GM12873 (cell line): Measurements from ENCODE around the gene LOXL4.

Source experiments
- TF ChIP-seq, protein P1 (sequence below): IDR thresholded peaks from 2 replicates; pipeline ENCODE4 v1.5.1; 2012; ENCODE audit warnings: low read depth, mild to moderate bottlenecking, moderate library complexity, low read length, control low read depth; ENCODE audit not compliant: insufficient read depth; ENCODE audit errors: missing control alignments

Gene LOXL4

DNA sequence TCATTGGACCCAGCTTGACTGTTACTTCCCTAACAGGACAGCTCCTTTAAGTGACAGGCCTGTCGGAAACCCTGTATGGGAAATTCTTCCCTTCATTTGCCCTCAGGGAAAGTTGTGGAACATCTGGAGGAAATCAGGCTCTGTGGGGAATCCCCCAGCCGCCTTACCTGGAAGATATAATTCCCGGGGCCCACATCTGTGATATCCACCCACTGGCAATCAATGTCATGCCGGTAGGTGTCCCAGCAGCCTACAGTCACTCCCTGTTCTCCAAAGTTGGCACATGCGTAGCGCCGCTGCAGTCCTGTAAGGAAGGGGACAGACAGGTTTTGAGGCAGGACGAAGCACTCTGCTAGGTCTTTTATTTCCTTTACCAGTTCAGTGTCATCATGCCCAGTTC is 16.6 kb downstream of the LOXL4 start:
- TF ChIP-seq, protein P1, sequence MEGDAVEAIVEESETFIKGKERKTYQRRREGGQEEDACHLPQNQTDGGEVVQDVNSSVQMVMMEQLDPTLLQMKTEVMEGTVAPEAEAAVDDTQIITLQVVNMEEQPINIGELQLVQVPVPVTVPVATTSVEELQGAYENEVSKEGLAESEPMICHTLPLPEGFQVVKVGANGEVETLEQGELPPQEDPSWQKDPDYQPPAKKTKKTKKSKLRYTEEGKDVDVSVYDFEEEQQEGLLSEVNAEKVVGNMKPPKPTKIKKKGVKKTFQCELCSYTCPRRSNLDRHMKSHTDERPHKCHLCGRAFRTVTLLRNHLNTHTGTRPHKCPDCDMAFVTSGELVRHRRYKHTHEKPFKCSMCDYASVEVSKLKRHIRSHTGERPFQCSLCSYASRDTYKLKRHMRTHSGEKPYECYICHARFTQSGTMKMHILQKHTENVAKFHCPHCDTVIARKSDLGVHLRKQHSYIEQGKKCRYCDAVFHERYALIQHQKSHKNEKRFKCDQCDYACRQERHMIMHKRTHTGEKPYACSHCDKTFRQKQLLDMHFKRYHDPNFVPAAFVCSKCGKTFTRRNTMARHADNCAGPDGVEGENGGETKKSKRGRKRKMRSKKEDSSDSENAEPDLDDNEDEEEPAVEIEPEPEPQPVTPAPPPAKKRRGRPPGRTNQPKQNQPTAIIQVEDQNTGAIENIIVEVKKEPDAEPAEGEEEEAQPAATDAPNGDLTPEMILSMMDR, result no peak

DNA sequence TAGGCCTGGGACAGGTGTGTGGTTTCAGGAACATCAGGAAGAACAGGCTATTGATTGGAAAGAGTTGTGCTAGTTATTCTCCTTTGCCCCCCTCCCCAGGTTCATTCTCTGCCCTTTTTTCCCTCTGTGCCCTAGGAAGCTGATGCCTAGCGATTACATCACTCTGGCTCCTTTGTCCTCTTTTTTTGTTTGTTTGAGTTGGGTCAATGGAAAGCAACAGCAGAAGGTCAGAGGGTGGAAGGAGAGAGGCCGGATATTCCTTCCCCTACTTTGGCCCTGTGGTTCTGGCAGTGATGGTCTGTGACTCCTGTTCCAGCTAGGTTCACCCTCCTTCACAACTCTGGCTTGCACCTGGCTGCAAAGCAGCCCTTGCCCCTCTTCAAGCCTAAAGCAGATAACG is 18.9 kb downstream of the LOXL4 start:
- TF ChIP-seq, protein P1, result no peak

DNA sequence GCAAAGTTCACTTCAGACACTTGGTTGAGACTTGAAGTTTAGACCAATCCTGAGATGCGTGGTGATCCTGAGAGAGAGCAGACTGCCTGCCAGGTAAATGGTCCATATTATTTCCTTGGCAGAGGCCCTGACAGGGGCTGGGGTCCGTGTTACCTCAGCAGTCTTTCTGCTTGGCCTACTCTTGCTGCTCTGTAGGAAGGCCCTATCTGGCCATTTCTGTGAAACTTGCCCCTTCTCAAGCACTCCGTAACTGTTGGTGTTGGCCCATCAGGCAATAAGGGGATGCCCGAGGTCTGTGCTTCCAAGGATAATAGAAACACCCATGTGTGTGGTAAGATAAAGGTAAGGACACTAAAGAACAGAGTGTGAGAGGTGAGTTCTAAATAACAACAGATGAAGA is 20.0 kb downstream of the LOXL4 start:
- TF ChIP-seq, protein P1, result no peak

DNA sequence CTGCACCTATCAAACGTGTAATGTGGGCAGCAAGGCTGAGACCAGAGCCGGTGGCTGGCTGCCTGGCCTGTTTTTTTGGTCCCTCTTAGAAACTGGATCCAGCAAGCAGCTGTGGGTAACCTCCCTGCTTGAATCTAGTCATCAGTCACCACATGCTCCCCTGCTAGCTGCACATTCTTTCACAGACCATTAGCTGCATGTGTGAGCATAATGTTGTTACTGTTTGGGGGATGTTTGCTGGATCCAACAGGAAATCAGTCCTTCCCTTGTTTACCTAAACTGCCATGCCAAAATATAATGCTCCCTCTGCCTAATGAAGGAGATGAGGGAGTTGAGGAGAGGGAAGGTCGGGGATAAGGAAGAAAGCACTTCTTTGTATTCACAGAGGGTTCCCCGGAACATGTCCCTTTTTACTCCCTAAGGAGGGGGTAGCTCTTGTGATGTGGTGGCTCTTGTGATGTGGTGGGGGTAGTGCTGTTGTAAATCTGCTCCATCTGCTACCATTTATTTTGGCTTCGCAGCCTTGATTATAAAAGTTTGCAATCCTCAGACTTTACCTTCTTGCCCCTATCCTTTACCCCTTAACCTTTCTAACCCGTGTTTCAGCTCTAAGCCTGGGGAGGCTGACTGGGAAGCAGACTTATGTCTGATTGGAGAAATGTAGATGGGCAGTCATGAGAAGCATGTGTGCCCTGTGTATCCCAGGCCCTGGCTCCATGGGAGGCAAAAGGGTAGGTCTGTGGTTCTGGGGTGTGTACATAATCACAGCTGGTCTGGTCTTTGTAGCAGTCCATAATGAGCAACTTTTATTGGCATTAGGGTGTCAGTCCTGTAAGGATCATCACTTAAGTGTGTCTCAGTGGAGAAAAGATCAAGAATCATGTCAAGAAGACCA is 20.8 kb downstream of the LOXL4 start:
- TF ChIP-seq, protein P1, result no peak

DNA sequence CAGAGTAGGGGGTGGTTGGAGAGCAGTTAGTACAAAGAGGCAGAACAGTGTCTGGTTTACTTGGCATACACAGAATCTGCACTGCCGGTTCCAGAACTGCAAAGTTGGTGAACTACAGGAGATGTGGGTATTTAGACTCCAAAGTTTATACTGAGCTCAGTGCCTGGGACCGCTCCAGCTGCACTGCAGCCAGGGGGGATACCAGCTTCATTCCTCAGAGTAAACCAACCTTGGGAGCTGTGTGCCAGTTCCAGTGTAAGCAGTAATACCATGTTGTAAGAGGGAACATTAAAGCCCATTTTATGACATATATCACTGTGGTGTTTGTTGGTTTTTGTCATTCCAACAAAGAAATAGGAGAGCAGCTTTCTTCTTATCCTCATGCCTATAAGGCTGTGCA is 23.4 kb downstream of the LOXL4 start:
- TF ChIP-seq, protein P1, result no peak

DNA sequence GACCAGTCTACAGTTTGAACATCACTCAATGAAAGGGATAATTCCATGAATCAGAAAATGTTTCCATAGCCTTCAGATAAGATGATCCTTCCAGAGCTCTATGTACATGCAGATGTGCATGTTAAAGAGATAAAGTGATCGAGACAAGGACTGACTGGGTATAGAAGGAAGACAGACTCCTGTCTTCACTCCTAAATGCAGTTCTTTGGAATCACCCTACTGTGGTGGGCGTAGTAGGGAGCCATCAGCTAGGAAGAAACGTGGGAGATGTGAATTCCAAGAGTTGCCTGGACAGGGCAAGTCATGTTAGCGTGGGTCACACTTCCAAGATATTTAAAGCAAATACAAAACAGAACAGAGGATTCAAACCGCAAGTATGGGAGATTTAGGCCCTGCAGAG is 23.9 kb downstream of the LOXL4 start:
- TF ChIP-seq, protein P1, result no peak

DNA sequence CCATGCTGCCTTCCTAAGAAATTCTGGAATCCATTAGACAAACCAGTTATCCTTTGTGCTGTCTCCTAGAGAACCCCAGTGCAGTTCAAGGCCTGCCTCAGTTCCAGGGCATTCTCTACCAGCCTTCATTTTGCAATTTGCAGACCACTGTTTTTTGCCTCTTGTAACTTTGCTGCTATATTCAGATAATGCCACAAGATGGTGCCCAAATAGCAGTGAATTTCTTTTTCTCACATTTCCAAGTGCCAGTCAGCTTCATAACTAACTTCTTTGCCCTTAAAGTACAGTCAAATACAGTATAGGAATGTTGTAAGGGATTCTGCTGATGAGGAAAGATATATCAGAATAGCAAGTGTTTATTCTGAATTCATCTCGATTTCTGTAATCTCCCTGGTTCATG is 25.2 kb downstream of the LOXL4 start:
- TF ChIP-seq, protein P1, result peak; percentile 35
